ENCODE results near the gene SHISA7.

SHISA7 gene

GRCh38 chr19:55482156-55482961 is 39.3 kb upstream of the SHISA7 start:
- no peak for DNase-seq (ENCODE audit: low read depth in 2 of 3, low spot score in 2 of 3)

- DNase-seq (ENCODE audit: low read depth in 2 of 3, low spot score in 2 of 3), result no peak
Observed at GRCh38 chr19:55481794-55482155, 38.7 kb upstream of the SHISA7 start.

GRCh38 chr19:55481148-55481793 is 38.2 kb upstream of the SHISA7 start:
- no peak for DNase-seq (ENCODE audit: low read depth in 2 of 3, low spot score in 2 of 3)

- DNase-seq (ENCODE audit: low read depth in 2 of 3, low spot score in 2 of 3), result no peak
Observed at GRCh38 chr19:55479451-55480230, 36.5 kb upstream of the SHISA7 start.

- DNase-seq (ENCODE audit: low read depth in 2 of 3, low spot score in 2 of 3), result no peak
Observed at GRCh38 chr19:55479045-55479444, 35.9 kb upstream of the SHISA7 start.

GRCh38 chr19:55478364-55478763 is 35.3 kb upstream of the SHISA7 start:
- no peak for DNase-seq (ENCODE audit: low read depth in 2 of 3, low spot score in 2 of 3)

- DNase-seq (ENCODE audit: low read depth in 2 of 3, low spot score in 2 of 3), result no peak
Observed at GRCh38 chr19:55477905-55478304, 34.8 kb upstream of the SHISA7 start.

- peak; percentile 86 to 96 (median 93) for DNase-seq (ENCODE audit: low read depth in 2 of 3, low spot score in 2 of 3)
Observed at GRCh38 chr19:55476100-55476775, 33.1 kb upstream of the SHISA7 start, which contains the start of gene ZNF628. Gene ZNF628 (plus strand): TSS chr19:55476617. CDS start chr19:55479911, 3,294 bp downstream.

GRCh38 chr19:55474269-55475265 is 31.5 kb upstream of the SHISA7 start:
- DNase-seq (ENCODE audit: low read depth in 2 of 3, low spot score in 2 of 3), result no peak

GRCh38 chr19:55473225-55474012 is 30.3 kb upstream of the SHISA7 start:
- no peak for DNase-seq (ENCODE audit: low read depth in 2 of 3, low spot score in 2 of 3)

GRCh38 chr19:55472463-55472862 is 29.4 kb upstream of the SHISA7 start:
- DNase-seq (ENCODE audit: low read depth in 2 of 3, low spot score in 2 of 3), result no peak

GRCh38 chr19:55471266-55471665 is 28.2 kb upstream of the SHISA7 start:
- DNase-seq (ENCODE audit: low read depth in 2 of 3, low spot score in 2 of 3), result no peak

- no peak for DNase-seq (ENCODE audit: low read depth in 2 of 3, low spot score in 2 of 3)
Observed at GRCh38 chr19:55468054-55468393, 24.9 kb upstream of the SHISA7 start.

- DNase-seq (ENCODE audit: low read depth in 2 of 3, low spot score in 2 of 3), result peak; percentile 45 to 72 (median 63)
Observed at GRCh38 chr19:55467236-55468053, 24.3 kb upstream of the SHISA7 start.

- no peak for DNase-seq (ENCODE audit: low read depth in 2 of 3, low spot score in 2 of 3)
Observed at GRCh38 chr19:55466241-55466614, 23.1 kb upstream of the SHISA7 start.

GRCh38 chr19:55465460-55466240 is 22.6 kb upstream of the SHISA7 start:
- DNase-seq (ENCODE audit: low read depth in 2 of 3, low spot score in 2 of 3), result no peak

- DNase-seq (ENCODE audit: low read depth in 2 of 3, low spot score in 2 of 3), result no peak
Observed at GRCh38 chr19:55464662-55465054, 21.6 kb upstream of the SHISA7 start, which contains the start of gene C19orf85. Gene C19orf85 (minus strand): TSS chr19:55464751. CDS start chr19:55464554, 197 bp downstream.

Data from activated CD8-positive, alpha-beta memory T cell treated with anti-CD3 and anti-CD28 coated beads for 48 hours (primary cell).